Gastroesophageal sphincter (tissue), 4 donors: ENCODE results near the gene NLRP1. TPM values are rescaled to one million over a fixed set of nuclear protein-coding genes. Genes with fewer than 3 reads are reported as not detected.
A peak's percentile ranks its signal among the peaks of the same experiment; 100 is the strongest.

Source experiments
- ATAC-seq: fragments of 150-250 bp; one replicate; pipeline ENCODE4 v1.9.1; 2016; ENCODE audit warnings: mild to moderate bottlenecking, moderate library complexity
- H3K27ac ChIP-seq, 4 donors: fragments of 200-600 bp; sonication (generic) in 3 of 4; 1 replicate in 3 of 4; 2 replicates in 1 of 4; pipeline ENCODE4 v1.5.1; 2016 to 2019
- H3K27me3 ChIP-seq: fragments of 200-600 bp; sonication (generic); one replicate; pipeline ENCODE4 v1.5.1; 2019
- H3K36me3 ChIP-seq, 2 donors: fragments of 200-600 bp; sonication (generic); one replicate each; pipeline ENCODE4 v1.5.1; 2019; ENCODE audit warnings: control low read depth in 1 of 2
- H3K4me1 ChIP-seq, 3 donors: fragments of 200-600 bp; sonication (generic); 1 replicate in 2 of 3; 2 replicates in 1 of 3; pipeline ENCODE4 v1.5.1; 2016 to 2019; ENCODE audit warnings: control low read depth in 2 of 3
- H3K4me3 ChIP-seq, 2 donors: fragments of 200-600 bp; sonication (generic); one replicate each; pipeline ENCODE4 v1.5.1; 2019; ENCODE audit warnings: mild to moderate bottlenecking in 1 of 2, moderate library complexity in 1 of 2
- H3K9me3 ChIP-seq, 3 donors: fragments of 200-600 bp; sonication (generic); one replicate each; pipeline ENCODE4 v1.5.1; 2017 to 2019; ENCODE audit warnings: control low read depth in 2 of 3
- EP300 ChIP-seq: sonication (generic); formaldehyde crosslinking; IDR thresholded peaks from one replicate; pipeline ENCODE4 v1.6.1; 2017; ENCODE audit warnings: antibody characterized with exemption, mild to moderate bottlenecking
- POLR2A ChIP-seq, 2 donors: fragments of 450-650 bp; IDR thresholded peaks; one replicate each; pipeline ENCODE4 v1.6.1; 2017; ENCODE audit warnings: antibody characterized with exemption in 2 of 2, mild to moderate bottlenecking in 2 of 2, moderate library complexity in 1 of 2
- POLR2AphosphoS5 ChIP-seq: sonication (generic); formaldehyde crosslinking; IDR thresholded peaks from one replicate; pipeline ENCODE4 v1.6.1; 2017; ENCODE audit warnings: antibody characterized with exemption
- WGBS, 2 donors: methylation state at CpG; one replicate each; pipeline ENCODE4 v1.1.5; 2018; ENCODE audit warnings: low coverage in 1 of 2; 5-methylcytosine and 5-hydroxymethylcytosine counted together
- total RNA-seq, 4 donors: library from RNA; depleted of rRNA; stranded (reverse); fragments of >200 nt; gene quantifications; one replicate each; pipeline ENCODE4 v1.1.0, GENCODE V29; 2016
- TF ChIP-seq, protein P1 (sequence below), 4 experiments: fragments of 200-600 bp in 2 of 4; fragments of 450-650 bp in 2 of 4; sonication (generic) in 1 of 4; IDR thresholded peaks; one replicate each; pipeline ENCODE4 v1.5.1; 2017 to 2019; ENCODE audit warnings: antibody characterized with exemption in 4 of 4, mild to moderate bottlenecking in 2 of 4, moderate library complexity in 2 of 4

Gene NLRP1
- total RNA-seq, 4 donors from 2014 or later = 8.2 to 26.0 (median 19.6) TPM

DNA sequence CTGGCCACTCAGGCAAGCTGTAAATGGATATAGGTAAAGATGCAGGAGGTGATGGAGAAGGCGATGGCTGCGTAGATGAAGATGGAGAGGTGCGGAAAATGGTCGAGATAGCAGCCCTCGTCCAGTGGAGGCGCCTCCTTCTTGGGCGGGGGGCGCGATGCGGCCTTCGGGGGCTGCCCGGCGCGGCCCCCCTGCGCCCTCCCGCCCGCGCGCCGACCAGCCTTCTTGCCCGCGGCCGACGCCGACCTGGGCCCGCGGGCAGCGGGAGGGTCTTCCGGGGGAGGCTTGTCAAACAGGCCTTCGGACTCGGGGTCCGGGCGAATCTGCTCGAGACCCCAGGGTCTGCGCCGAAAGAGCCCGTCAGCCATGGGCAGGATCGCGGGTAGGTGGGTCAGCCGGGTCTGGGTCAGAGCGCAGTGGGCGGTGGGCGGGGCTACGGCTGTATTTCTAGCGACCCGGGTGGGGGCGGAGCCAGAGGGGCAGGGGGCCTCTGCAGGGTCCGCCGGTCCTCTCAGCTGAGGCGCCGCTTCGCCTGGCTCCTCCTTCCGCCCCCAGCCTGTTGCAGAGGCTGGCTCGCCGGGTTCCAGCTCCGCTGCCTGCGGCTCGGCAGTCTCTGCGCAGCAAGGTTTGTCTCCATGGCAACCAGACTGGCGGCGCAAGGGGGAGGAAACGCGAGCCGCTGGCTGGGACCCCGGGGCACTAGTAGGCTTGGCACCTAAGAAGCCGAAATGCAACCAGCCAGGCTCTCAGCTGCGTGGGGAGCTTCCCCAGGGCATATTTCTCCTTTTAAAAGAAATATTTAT lies 83.5 kb downstream of the NLRP1 start:
- WGBS, 2 donors = 8 to 60% methylated on average over 1 to 10 of the region's 67 CpGs

DNA sequence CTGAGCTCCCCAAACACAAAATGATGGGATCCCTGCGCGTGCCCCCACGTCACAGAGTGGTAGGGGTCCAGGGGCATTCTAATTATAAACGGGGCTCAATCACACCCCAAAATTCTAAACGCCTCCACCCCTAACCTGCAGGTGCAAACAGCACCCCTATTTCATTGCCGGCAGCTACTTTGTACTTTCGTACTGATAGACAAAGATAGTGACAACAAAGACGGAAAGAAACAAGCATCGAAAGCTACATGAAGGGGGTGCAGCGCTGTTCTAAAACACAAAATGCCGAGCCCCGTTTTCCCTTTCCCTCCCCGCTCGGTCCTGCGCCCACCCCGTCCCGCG lies 84.1 kb downstream of the NLRP1 start:
- H3K27ac ChIP-seq = peak overlapping the region in 2 of 4 donors; percentile 56 to 67

More for the DNA sequence above, 83.5 kb downstream of the NLRP1 start:
- ATAC-seq = peak; percentile 91
- no peaks in the 10 kb centered on the region for H3K36me3 ChIP-seq
- peaks cover 22% of the 10 kb centered on the region for H3K27me3 ChIP-seq
- H3K4me3 ChIP-seq = peak overlapping the region; percentile 21 to 65
- no peaks in the 10 kb centered on the region for H3K9me3 ChIP-seq
- TF ChIP-seq POLR2A (IDR thresholded peaks at IDR 0.05) (no peak), POLR2AphosphoS5 (peak; percentile 7)
- peak overlapping the region in 3 of 4 donors; percentile 35 to 67 (median 56) for H3K27ac ChIP-seq
- H3K4me1 ChIP-seq = peaks cover 0 to 22% (median 9%) of the 10 kb centered on the region in 3 donors

DNA sequence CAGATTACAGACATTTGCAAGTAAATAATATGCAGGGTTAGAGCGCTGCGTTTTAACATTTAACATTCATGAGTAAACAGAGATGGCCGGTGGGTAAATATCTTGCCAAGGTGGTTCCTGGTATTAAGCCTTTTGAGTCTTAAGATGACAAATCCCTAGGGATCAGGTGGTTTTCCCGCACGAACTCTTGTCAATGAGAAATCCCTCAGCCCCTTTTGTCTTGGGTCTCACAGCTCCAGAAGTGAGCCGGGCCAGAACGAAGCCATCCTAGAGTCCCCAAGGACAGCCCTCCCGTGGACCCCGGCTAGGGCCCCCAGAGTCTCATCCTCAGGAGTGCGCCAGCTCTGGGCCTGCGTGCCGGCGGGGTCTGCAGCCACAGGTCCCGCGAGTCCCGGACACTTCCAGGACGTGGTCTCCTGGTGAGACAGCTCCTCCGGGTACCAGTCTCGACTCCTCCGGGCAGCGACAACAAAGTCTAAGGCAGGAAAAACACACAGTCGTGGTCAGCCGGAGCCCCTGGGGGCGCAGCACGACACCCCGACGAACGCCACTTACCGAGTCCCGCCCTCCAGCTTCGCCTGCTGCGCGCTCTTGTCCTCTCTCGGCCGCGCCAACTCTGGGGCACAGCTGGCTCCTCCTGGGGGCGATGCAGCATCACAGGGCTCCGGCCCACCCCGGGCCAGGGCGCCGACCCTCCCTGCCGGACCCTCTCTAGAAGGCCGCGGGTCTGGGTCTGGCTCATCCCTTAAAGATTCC lies 84.7 kb downstream of the NLRP1 start:
- Histone ChIP-seq H3K9me3 (no peaks in the 10 kb centered on the region), H3K4me3 (peak overlapping the region in 1 of 2 donors; percentile 65), H3K27ac (no peak overlapping the region), H3K4me1 (peaks cover 0 to 22% (median 9%) of the 10 kb centered on the region in 3 donors), H3K27me3 (peaks cover 22% of the 10 kb centered on the region), H3K36me3 (no peaks in the 10 kb centered on the region)
- ATAC-seq = no peak
- TF ChIP-seq POLR2A (IDR thresholded peaks at IDR 0.05) = no peak
- TF ChIP-seq POLR2AphosphoS5 = no peak
- TF ChIP-seq, protein P1, sequence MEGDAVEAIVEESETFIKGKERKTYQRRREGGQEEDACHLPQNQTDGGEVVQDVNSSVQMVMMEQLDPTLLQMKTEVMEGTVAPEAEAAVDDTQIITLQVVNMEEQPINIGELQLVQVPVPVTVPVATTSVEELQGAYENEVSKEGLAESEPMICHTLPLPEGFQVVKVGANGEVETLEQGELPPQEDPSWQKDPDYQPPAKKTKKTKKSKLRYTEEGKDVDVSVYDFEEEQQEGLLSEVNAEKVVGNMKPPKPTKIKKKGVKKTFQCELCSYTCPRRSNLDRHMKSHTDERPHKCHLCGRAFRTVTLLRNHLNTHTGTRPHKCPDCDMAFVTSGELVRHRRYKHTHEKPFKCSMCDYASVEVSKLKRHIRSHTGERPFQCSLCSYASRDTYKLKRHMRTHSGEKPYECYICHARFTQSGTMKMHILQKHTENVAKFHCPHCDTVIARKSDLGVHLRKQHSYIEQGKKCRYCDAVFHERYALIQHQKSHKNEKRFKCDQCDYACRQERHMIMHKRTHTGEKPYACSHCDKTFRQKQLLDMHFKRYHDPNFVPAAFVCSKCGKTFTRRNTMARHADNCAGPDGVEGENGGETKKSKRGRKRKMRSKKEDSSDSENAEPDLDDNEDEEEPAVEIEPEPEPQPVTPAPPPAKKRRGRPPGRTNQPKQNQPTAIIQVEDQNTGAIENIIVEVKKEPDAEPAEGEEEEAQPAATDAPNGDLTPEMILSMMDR (IDR thresholded peaks at IDR 0.05) = no peak
- TF ChIP-seq EP300 = no peak
- 65 to 85% methylated on average over 3 to 7 of the region's 44 CpGs for WGBS, 2 donors

More for the DNA sequence above, 84.1 kb downstream of the NLRP1 start:
- Histone ChIP-seq H3K36me3 (no peaks in the 10 kb centered on the region), H3K4me3 (peak overlapping the region; percentile 21 to 65), H3K9me3 (no peaks in the 10 kb centered on the region), H3K4me1 (peaks cover 0 to 22% (median 9%) of the 10 kb centered on the region in 3 donors), H3K27me3 (peaks cover 22% of the 10 kb centered on the region)
- no peak for ATAC-seq
- 3 to 46% methylated on average over 5 to 15 of the region's 18 CpGs for WGBS, 2 donors
- no peak for TF ChIP-seq EP300
- no peak for TF ChIP-seq POLR2A (IDR thresholded peaks at IDR 0.05)
- no peak for TF ChIP-seq POLR2AphosphoS5
- TF ChIP-seq, protein P1 (IDR thresholded peaks at IDR 0.05) = no peak

DNA sequence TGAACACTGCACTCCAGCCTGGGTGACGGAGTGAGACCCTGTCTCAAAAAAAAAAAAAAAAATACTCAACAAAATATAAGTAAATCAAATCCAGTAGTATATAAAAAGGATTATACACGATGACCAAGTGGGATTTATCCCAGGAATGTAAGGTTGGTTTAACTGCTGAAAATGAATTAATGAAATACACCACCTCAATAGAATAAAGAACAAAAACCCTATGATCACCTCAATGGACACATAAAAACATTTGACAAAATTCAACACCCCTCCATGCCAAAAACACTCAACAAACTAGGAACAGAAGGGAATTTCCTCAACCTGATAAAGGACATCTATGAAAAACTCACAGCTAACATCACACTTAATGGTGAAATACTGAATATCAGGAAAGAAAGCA lies 91.3 kb downstream of the NLRP1 start:
- peaks cover 8% of the 10 kb centered on the region for H3K27me3 ChIP-seq
- H3K27ac ChIP-seq = no peak overlapping the region
- H3K4me3 ChIP-seq = no peak overlapping the region
- ATAC-seq = no peak
- peaks cover 0 to 8% (median 0%) of the 10 kb centered on the region in 3 donors for H3K4me1 ChIP-seq
- TF ChIP-seq POLR2AphosphoS5 = no peak
- no peak for TF ChIP-seq EP300
- no peak for TF ChIP-seq POLR2A (IDR thresholded peaks at IDR 0.05)
- TF ChIP-seq, protein P1 (IDR thresholded peaks at IDR 0.05) = no peak
- 86 to 100% methylated on average over 1 of the region's 2 CpGs for WGBS, 2 donors
- H3K36me3 ChIP-seq = peaks cover 0 to 18% of the 10 kb centered on the region in 2 donors
- no peaks in the 10 kb centered on the region for H3K9me3 ChIP-seq

DNA sequence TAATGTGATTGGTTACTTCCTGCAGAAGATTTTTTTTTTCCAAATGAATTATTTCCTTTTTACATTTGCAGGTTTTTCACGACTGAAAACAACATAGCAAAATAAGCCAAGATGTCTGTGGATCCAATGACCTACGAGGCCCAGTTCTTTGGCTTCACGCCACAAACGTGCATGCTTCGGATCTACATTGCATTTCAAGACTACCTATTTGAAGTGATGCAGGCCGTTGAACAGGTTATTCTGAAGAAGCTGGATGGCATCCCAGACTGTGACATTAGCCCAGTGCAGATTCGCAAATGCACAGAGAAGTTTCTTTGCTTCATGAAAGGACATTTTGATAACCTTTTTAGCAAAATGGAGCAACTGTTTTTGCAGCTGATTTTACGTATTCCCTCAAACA lies 95.6 kb downstream of the NLRP1 start:
- H3K36me3 ChIP-seq = peaks cover 0 to 30% of the 10 kb centered on the region in 2 donors
- WGBS, 2 donors = 80 to 88% methylated on average over 2 to 8 of the region's 8 CpGs
- H3K9me3 ChIP-seq = no peaks in the 10 kb centered on the region
- TF ChIP-seq POLR2AphosphoS5 (no peak), POLR2A (IDR thresholded peaks at IDR 0.05) (no peak), EP300 (no peak)
- TF ChIP-seq, protein P1 (IDR thresholded peaks at IDR 0.05) = no peak
- no peak overlapping the region for H3K4me3 ChIP-seq
- no peak overlapping the region for H3K27ac ChIP-seq
- H3K4me1 ChIP-seq = peaks cover 2 to 39% (median 14%) of the 10 kb centered on the region in 3 donors
- H3K27me3 ChIP-seq = no peaks in the 10 kb centered on the region
- no peak for ATAC-seq
